Adipocyte (in vitro differentiated cells): ENCODE measurements around the gene STEAP1B.
"Not testable (repeated sequence)": the region's sequence is repeated elsewhere in the genome, so short reads cannot be mapped to it uniquely, and the experiment has no call there.

Source experiments
- DNase-seq: peaks from one replicate; pipeline ENCODE4 v3.0.0-alpha.2; 2015; ENCODE audit warnings: low read depth
- H3K27me3 ChIP-seq: replicated peaks from 2 replicates; pipeline ENCODE4 v1.7.0; 2013; ENCODE audit warnings: mild to moderate bottlenecking, low read length, moderate library complexity; ENCODE audit not compliant: control insufficient read depth, insufficient read depth
- H3K36me3 ChIP-seq: 2 replicates; pipeline ENCODE4 v1.7.0; 2013; ENCODE audit warnings: low read length, mild to moderate bottlenecking, moderate library complexity; ENCODE audit not compliant: control insufficient read depth, insufficient read depth, severe bottlenecking
- H3K4me1 ChIP-seq: 2 replicates; pipeline ENCODE4 v1.7.0; 2013; ENCODE audit warnings: mild to moderate bottlenecking, low read length, moderate library complexity; ENCODE audit not compliant: control insufficient read depth, insufficient read depth
- H3K4me3 ChIP-seq: 2 replicates; pipeline ENCODE4 v1.7.0; 2013; ENCODE audit warnings: mild to moderate bottlenecking, low read length, moderate library complexity
- H3K9ac ChIP-seq: 2 replicates; pipeline ENCODE4 v1.7.0; 2013; ENCODE audit warnings: mild to moderate bottlenecking, low read length, moderate library complexity
- H3K9me3 ChIP-seq: 2 replicates; pipeline ENCODE4 v1.7.0; 2013; ENCODE audit warnings: mild to moderate bottlenecking, low read length, moderate library complexity; ENCODE audit not compliant: control insufficient read depth

The STEAP1B gene

DNA sequence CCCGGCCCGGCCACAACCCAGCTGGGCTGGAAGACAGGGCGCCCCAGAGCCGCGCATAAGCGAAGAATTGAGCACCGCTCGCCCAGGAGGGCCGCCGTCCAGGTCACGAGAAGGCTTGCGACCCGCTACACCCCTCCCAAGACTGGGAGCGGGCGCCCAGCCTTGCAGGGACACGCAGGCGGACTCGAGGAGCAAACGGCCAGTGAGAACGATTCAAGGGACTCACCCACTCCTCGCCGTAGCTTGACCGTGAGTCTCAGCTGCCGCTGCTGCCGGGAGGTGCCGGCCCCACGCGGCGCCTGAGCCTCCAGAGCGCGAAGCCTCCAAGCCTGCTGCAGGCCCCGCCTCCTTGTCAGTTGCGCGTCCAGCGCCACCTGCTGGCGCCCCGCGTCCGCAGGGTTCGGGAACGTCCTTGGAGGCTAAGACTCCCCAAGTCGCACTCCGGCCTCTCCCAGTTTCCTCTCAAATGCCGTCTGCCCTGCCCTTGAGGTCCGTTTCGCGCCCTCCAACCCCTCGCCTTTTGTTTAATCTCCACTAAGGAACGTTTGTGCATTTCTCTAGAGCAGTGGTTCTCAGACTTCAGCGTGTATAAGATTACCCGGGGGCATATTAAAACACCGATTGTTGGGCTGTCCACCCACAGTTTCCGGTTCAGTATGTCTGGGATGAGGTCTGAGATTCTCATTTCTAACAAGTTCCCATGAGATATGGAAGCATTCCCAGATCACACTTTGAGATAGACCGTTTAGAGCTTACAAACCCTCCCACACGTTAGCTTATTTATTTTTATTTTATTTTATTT, at the start of gene STEAP1B:
STEAP1B (minus strand) TSS at position 301 of the 802 bp plus-strand sequence. CDS start 5,333 bp downstream, outside the sequence.
- peak; percentile 66 for DNase-seq

DNA sequence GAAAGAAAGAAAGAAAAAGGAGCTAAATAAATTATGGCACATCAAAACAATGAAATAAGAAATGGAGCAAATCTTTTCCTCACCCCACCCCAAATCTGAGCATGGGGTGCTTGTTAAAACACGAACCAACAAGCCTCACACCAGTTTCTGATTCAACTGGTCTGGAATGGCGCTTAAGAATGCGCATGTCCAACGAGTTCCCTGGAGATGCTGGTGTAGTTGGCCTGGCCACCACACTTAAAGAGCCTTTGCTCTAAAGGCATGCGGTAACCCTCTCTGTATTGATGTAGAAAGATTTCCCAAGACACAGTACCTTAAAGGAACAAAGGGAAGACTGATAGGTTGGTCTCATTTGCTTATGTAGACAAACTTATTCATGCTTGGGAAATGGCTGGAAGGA, 49.1 kb upstream of the STEAP1B start:
- no peaks in the 10 kb centered on the region for H3K36me3 ChIP-seq
- no peaks in the 10 kb centered on the region for H3K9me3 ChIP-seq
- no peak overlapping the region for H3K9ac ChIP-seq
- DNase-seq: no peak
- no peak overlapping the region for H3K4me3 ChIP-seq
- H3K27me3 ChIP-seq: peaks cover 43% of the 10 kb centered on the region
- H3K4me1 ChIP-seq: peaks cover 5% of the 10 kb centered on the region

More for the DNA sequence above, at the start of gene STEAP1B:
- peak within 1 kb of the TSS; percentile 76 for H3K4me3 ChIP-seq
- not testable (repeated sequence) for H3K27me3 ChIP-seq, H3K36me3 ChIP-seq, H3K4me1 ChIP-seq, H3K9me3 ChIP-seq
- H3K9ac ChIP-seq: peak within 1 kb of the TSS; percentile 79

DNA sequence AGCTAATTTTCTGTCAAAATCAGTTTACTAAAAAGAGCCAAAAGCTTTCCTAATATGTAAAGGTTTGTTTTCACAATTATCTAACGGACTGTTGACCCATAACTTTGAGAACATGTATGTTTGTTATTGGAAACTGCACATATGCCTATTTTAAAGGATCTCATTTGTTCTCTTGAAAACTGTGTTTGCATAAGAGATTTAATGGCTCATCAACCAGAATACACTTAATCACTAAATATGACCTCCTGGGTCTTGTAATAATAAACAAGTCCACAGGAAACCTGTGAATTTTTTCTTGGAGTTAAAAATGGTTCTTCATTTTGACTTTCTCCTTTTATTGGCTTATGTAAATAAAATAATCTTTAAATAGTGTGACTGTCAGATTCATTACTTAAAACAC, 48.3 kb upstream of the STEAP1B start:
- H3K36me3 ChIP-seq: no peaks in the 10 kb centered on the region
- DNase-seq: no peak
- peaks cover 5% of the 10 kb centered on the region for H3K4me1 ChIP-seq

DNA sequence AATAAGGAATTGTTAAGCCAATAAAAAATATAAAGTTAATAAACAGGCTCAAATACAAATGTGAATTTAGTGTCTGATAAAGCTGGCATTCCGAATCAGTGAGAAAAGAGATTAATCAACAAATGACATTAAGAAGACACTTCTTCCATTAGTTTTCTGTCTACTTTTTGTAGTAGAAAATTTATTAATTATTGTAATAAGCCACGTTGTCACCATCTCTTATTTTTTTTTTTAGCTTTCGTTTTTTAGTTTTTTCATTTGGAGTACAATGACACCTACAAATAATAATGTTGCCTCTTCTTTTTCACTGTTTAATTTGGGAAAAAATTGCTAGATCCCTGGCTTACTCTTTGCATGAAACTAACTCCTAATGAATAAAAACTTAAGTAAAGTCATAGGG, 46.8 kb upstream of the STEAP1B start:
- Histone ChIP-seq H3K9me3 (no peaks in the 10 kb centered on the region), H3K4me3 (no peak overlapping the region), H3K27me3 (peaks cover 30% of the 10 kb centered on the region), H3K9ac (no peak overlapping the region), H3K36me3 (no peaks in the 10 kb centered on the region), H3K4me1 (peaks cover 5% of the 10 kb centered on the region)
- no peak for DNase-seq

More for the DNA sequence above, 48.3 kb upstream of the STEAP1B start:
- H3K9ac ChIP-seq: no peak overlapping the region
- no peak overlapping the region for H3K4me3 ChIP-seq
- H3K9me3 ChIP-seq: no peaks in the 10 kb centered on the region
- peaks cover 36% of the 10 kb centered on the region for H3K27me3 ChIP-seq

DNA sequence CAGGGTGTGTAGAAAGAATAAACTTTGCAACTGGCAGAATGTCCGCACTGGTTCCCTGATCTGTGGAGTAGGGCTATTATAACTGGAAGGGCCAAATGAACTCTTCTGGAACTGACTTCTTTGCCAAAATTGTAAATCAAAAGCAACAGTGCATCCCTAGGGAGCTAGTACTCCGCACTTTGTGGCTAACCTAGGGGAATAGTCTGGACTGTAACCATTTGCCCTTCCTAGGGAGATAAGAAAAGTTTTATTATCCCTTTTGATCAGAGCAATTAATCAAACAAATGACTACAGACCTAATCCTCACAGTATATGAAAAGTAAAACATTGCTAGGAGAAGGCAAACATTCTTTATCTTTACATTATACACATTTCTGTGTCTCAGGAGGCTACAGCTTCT, 45.5 kb upstream of the STEAP1B start:
- Histone ChIP-seq H3K27me3 (peaks cover 28% of the 10 kb centered on the region), H3K36me3 (no peaks in the 10 kb centered on the region), H3K4me3 (no peak overlapping the region), H3K9ac (no peak overlapping the region), H3K9me3 (no peaks in the 10 kb centered on the region), H3K4me1 (peaks cover 5% of the 10 kb centered on the region)
- DNase-seq: no peak

DNA sequence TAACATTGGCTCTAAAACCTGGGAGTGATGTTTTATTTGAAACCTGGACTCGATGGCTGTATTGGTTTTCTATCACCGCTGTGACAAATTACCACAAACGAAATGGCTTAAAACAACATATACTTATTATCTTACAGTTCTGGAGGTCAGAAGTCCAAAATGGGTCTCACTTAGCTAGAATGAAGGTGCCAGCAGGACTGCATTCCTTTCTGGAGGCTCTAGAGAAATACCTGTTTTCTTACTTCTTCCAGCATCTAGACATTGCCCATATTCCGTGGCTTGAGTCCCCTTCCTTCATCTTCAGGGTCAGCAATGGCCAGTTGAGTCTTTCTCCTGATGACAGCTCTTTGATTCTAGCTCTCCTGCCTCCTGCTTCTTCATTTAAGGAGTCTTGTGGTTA, 44.3 kb upstream of the STEAP1B start:
- Histone ChIP-seq H3K9ac (no peak overlapping the region), H3K4me3 (no peak overlapping the region), H3K27me3 (peaks cover 15% of the 10 kb centered on the region), H3K36me3 (no peaks in the 10 kb centered on the region), H3K4me1 (no peaks in the 10 kb centered on the region), H3K9me3 (no peaks in the 10 kb centered on the region)
- no peak for DNase-seq

DNA sequence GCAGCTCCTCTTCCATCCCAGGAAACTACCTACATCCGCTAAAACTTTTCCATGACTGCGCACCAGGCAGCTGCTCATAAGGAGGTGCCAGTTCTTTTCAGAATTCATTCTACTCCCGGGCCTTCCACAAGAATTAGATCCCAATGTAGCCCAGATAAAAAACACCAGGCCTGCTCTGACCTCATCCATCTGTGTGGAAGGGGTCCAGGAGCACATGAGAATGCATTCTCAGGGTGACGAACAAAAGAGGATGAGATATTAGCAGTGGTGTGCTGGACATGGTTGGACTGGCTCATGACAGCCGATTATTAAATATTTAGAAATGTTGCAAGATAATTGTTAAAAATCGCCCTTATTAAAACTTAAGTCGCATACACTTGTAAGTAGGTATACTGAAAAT, 43.2 kb upstream of the STEAP1B start:
- Histone ChIP-seq H3K36me3 (no peaks in the 10 kb centered on the region), H3K4me1 (no peaks in the 10 kb centered on the region), H3K9ac (no peak overlapping the region), H3K4me3 (no peak overlapping the region), H3K9me3 (no peaks in the 10 kb centered on the region), H3K27me3 (peaks cover 9% of the 10 kb centered on the region)
- DNase-seq: no peak

DNA sequence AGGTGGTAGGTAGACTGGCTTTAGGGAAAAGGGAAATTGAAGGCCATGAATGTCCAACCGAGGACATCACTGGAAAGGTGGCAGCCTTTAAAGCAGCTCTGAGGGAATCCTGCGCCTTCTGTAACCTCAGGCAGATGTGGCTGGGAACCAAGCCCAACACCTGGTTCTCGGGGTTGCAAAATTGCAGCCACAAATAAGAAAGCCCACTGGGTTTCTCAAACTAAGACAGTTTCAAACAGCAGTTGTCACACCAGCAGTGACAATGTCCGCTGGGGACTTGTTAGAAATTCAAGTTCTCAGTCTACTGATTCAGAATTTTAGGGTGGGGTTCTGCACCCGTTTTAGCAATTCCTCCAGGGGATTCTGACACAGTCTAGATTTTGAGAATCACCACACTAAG, 42.7 kb upstream of the STEAP1B start:
- no peak overlapping the region for H3K4me3 ChIP-seq
- H3K36me3 ChIP-seq: no peaks in the 10 kb centered on the region
- H3K27me3 ChIP-seq: peaks cover 4% of the 10 kb centered on the region
- no peak overlapping the region for H3K9ac ChIP-seq
- DNase-seq: no peak
- H3K9me3 ChIP-seq: no peaks in the 10 kb centered on the region
- no peaks in the 10 kb centered on the region for H3K4me1 ChIP-seq

DNA sequence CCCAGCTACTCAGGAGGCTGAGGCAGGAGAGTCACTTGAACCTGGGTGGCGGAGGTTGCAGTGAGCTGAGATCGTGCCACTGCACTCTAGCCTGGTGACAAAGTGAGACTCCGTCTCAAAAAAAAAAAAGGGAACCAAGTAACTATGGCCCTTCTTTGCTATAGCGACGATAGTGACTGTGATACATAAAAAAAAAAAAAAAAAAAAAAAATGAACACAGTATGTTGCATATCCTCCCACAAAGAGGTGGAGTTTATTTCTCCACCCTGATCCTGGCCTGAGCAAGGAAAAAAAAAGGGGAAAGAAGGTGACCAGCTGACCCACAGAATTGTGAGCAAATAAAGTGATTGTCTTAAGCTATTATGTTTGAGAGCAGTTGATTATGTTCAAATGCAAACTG, 42.3 kb upstream of the STEAP1B start:
- no peak overlapping the region for H3K9ac ChIP-seq
- no peaks in the 10 kb centered on the region for H3K9me3 ChIP-seq
- no peaks in the 10 kb centered on the region for H3K27me3 ChIP-seq
- no peaks in the 10 kb centered on the region for H3K36me3 ChIP-seq
- no peaks in the 10 kb centered on the region for H3K4me1 ChIP-seq
- no peak for DNase-seq
- H3K4me3 ChIP-seq: no peak overlapping the region

DNA sequence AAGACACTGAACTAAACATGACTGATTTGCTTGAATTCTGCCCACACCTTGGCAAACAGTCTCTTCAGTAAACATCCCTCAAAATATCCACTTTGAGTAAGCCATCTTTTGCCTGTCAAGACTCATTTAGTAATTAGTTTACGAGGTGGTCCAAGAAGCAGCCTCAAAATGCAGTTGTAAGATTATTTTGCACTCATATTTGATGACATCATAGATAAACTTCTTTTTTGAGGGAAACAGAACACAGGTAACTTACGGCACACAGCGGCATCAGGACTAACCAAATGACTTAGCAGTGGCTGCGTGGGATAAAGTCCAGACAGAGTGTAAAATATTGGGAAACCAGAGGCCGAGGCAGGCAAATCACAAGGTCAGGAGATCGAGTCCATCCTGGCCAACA, 41.8 kb upstream of the STEAP1B start:
- Histone ChIP-seq H3K27me3 (no peaks in the 10 kb centered on the region), H3K4me3 (no peak overlapping the region), H3K36me3 (no peaks in the 10 kb centered on the region), H3K9me3 (no peaks in the 10 kb centered on the region), H3K9ac (no peak overlapping the region), H3K4me1 (no peaks in the 10 kb centered on the region)
- no peak for DNase-seq

DNA sequence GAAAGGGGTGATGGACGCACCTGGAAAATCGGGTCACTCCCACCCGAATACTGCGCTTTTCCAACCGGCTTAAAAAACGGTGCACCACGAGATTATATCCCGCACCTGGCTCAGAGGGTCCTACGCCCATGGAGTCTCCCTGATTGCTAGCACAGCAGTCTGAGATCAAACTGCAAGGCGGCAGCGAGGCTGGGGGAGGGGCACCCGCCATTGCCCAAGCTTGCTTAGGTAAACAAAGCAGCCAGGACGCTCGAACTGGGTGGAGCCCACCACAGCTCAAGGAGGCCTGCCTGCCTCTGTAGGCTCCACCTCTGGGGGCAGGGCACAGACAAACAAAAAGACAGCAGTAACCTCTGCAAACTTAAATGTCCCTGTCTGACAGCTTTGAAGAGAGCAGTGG, 28.5 kb upstream of the STEAP1B start:
- H3K9me3 ChIP-seq, H3K9ac ChIP-seq, H3K27me3 ChIP-seq, H3K4me3 ChIP-seq, DNase-seq, H3K4me1 ChIP-seq, H3K36me3 ChIP-seq: not testable (repeated sequence)
